Ecto neural progenitor cell (in vitro differentiated cells): ENCODE measurements around the gene ABTB2.

Source experiments
- DNase-seq: peaks from one replicate; pipeline ENCODE4 v3.0.0-alpha.2; 2018; ENCODE audit warnings: low spot score

The ABTB2 gene

GRCh38 chr11:34209809-34210208 is 148.0 kb downstream of the ABTB2 start:
- DNase-seq: no peak

DNA sequence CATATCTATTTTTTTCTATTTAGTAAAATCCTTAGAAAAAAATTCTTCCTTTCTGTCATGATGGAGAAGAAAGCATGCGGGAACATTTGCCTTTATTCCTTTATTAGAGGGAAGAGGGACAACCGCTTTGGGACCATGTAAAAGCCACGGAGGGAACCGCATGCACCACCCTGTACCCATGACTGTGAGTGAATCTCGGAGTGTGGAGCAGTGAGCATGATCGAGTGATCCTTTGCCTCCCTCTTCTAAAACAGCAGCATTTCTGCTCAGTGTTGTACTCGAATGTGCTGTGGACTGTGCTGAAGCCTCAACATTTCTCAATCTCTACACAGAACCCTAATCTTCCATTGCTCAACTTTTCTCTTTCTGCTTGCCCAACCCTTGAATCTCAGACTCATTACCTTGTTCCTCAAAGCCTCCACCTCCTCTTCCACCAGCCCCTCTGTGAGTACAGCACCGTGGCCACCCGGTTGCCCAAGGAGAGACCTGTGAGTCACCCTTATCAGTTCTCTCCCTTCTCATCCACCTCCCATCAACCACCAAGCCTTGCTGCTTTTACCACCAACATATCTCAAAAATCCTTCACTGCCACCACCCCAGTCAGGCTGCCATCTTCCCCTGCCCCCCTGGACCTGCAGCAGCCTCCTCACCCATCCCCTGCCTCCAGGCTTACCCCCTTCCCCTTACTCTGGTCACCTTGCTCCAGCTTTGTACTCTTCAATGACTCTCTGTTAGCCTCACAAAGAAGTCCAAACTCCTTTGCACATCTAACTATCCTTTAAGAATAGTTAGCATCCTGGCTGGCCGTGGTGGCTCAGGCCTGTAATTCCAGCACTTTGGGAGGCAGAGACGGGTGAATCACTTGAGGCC is 149.3 kb downstream of the ABTB2 start:
- DNase-seq: no peak

DNA sequence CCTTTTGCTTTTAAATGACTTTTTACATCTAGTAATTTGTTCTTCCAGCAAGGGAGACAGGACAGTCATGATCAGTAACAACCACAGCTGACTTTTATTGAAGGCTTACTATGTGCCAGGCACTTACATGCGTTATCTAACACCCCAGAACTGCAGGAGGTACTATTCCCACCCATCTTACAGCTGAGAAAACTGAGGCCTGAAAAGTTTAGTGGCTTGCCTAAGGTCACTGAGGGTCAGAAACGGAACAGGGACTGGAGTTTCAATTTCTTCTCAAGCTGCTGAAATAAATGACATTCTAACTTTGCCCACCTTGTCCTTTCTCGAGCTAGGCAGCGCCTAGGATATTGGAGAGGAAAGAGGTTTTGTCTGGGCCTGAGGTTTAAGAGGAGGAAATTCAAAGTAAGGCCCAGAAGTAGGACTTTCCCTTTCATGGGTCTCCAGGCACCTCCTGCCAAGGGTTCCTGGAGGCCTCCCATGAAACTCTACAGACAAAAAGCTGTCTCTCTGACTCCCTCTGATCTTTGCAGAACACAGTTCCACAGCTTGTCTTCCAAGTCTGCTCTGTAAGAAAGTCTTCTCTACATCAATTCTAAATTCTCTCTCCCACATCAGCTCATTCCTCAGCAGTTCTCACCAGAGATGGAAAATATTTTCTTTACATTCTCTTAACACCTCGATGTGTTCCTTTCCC is 150.2 kb downstream of the ABTB2 start:
- no peak for DNase-seq

DNA sequence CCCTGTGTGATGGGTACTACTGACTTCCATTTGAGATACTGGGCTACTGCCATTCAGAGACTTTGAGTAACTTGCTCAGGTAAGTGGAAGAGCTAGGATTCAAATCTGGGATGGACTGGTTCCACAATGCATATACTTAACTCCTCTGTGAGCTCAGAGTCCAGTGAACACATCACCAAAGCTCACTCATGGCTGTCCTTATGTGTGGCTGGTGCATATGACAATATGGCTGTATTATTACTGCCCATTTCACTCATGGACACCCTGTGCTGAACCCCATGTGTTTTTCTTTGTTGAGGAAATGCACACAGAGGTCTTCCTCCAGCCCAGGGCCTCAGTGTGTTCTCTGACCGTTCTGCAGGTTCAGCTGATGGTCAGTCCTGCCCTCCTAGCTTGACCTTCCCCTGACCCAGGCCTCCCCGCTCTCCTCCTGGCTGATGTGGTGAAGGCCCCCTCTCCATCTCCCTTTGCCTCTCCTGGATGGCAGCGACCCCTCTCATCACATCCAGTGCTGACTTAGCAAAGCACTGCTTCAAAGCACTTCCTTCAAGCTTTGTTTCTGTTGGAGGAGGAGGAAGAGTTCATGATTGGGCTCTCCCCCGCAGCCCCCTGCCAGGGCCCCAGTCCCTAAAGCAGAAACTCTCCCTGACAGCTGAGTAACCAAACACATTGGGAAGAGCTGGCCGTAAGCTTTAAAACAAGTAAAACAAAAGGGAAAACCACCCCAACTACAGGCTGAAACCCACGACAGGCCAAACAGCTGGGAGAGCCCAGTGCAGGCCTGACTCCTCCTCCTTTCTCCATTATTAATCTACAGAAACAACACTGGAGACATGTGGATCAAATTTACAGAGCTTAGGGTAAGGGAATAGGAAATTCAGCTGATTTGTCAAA is 151.2 kb downstream of the ABTB2 start:
- peak; percentile 51 for DNase-seq

GRCh38 chr11:34205326-34206035 is 152.3 kb downstream of the ABTB2 start:
- no peak for DNase-seq

- no peak for DNase-seq
Measured at GRCh38 chr11:34204396-34205279, 153.2 kb downstream of the ABTB2 start.

- no peak for DNase-seq
Measured at GRCh38 chr11:34203377-34203871, 154.4 kb downstream of the ABTB2 start.

DNA sequence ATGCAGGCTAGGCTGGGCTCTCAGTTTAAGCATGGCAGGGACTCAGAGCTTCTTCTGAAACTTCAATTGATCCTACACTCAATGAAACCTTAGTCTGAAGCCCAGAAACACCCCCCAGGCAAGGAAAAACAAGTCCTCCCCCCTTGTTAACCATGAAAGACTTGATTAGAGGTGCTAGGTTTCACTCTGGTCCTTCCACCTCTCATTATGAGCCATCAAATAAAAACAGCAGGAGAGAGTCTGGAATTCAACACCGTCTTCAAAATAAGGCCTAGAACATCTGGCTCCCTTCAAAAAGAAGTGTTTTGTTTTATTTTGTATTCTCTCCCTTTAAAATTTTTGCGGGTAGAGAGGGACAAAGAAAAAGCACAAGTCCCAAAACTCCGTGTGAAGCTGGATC is 156.7 kb downstream of the ABTB2 start:
- DNase-seq: no peak

DNA sequence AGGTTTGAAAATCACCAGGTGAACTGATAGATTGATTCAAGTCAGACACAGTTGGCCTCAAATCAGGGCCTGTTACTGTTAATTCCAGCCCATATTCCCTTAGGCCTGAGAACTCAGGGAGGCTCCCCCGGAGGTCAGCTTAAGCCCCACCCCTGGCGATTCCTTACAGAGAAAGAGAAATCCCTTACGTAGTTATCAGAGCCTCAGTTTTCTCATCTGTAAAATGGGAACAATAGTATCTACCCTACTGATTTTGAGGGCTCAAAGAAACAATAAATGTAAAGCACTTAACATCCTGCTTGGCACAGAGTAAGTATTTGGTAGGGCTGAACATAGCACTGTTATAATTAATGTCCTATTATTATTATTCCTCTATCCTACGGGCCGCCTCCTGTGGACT is 158.3 kb downstream of the ABTB2 start:
- no peak for DNase-seq

DNA sequence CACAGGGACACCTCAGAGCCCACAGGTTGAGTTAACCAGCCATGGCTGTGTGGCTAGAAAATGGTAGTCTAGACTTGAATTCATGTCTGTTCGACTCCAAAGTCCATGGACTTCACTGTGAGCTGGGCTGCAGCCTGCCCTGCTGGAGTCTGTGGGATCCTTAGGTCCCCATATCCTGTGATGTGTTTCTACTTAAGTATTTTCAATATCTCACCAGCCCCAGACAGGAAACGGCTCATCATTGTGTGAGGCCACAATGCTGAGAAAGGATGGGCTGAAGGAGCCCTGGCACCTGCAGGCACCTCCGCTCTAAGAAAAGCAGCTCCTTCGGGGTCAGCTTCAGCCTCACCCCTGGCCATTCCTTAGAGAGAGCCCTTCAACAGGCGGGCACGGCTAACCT is 159.3 kb downstream of the ABTB2 start:
- no peak for DNase-seq

DNA sequence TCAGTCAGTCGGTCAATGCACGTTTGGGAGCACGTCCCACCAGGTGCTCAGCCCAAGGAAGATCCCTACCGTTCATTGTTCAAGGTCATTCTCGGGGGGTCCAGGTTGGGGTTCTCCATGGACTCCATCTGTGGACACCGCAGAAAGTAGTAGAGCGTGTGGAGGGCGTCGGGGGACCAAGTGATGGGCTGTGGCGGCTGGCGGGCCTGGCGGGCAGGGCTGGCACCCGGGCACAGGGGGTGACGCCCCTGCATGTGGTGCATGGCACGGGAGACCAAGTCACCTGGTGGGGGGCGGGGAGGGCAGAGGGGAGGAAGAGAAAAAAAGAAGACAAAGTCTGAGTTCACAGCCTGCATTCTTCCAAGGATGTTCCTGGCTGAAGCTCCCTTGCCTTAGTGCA is 160.6 kb downstream of the ABTB2 start:
- no peak for DNase-seq

DNA sequence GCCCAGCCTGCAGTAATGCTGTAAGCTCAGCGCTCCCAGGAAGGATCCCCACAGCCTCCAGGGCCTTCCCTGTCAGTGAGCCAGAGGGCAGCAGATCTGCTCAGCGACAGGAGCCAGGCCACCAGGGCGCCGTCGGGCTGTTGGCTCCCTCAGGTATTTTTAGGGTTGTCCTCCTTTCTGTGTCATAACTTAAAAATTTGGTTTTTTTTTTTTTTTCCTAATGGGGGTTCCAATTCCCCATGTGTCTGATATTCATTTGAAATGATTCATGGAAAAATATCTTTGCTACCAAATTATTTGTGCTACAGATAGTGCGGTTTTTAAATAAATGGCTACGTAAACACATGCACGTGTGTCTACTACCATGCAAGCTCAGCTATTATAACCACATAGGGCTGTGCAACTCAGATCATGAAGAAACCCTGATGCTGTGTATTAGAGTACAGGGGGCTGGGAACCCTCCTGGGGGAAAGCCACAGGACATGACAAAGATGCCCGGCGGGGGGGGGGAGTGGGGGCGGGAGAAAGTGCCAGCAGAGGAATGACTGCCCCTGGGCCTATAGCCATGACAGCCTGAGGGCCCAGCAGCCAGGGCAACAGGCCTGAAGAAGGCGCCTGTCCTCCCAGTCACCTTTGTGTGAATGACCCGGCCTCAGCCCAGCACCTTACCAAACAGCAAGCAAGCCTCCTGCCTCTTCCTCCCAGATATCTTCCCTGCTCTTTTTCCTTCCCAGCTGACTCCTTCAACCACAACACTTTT is 163.1 kb downstream of the ABTB2 start:
- DNase-seq: no peak

- peak; percentile 68 for DNase-seq
Measured at GRCh38 chr11:34192481-34193401, 165.1 kb downstream of the ABTB2 start.

DNA sequence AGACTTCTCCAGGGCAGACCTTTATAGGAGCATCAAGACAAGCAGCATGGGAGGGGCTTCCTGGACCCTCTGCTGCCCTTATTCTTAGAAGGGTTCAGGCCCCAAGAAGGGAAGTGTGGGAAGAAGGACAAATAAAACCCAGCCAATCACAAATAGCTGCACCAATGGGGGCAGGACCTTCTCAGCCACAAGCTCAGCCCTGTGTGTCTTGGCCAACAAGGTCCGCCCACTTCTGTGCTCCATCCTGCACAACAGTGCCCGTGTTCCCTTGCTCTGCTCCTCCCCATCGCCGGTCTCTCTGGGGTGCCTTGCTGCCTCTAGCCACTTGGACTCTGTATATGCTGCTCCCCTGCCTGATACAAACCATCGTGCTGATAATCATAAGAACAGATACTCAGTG is 166.2 kb downstream of the ABTB2 start:
- DNase-seq: no peak

- no peak for DNase-seq
Measured at GRCh38 chr11:34190192-34191139, 167.3 kb downstream of the ABTB2 start.

- no peak for DNase-seq
Measured at GRCh38 chr11:34189191-34189590, 168.6 kb downstream of the ABTB2 start.

- no peak for DNase-seq
Measured at GRCh38 chr11:34188181-34188580, 169.6 kb downstream of the ABTB2 start.
